Panc1 (cell line): ENCODE results near the gene MGAT5B. TPM values are rescaled to one million over a fixed set of nuclear protein-coding genes. Genes with fewer than 3 reads are reported as not detected.

Source experiments
- ATAC-seq: fragments of 200-7000 bp; cut with Tn5 transposase; 2 replicates; pipeline ENCODE4 v1.9.1; 2020; ENCODE audit warnings: mild to moderate bottlenecking, moderate library complexity
- BruUV-seq: library from RNA; stranded (reverse); fragments of 400-500 nt; replicated peaks from 2 replicates; lab custom pipeline; 2021; lab: Mats Ljungman, UMichigan
- CTCF ChIA-PET: fragments of 300-600 bp; sonication (Branson Sonifier 250); formaldehyde crosslinking; loops from one replicate; lab custom pipeline; 2022; ENCODE audit warnings: antibody characterized with exemption; lab: Charles Lee
- POLR2A ChIA-PET: fragments of 300-600 bp; sonication (Branson Sonifier 250); formaldehyde crosslinking; loops from one replicate; lab custom pipeline; 2022; ENCODE audit warnings: antibody characterized with exemption; lab: Charles Lee
- DNase-seq: peaks from one replicate; pipeline ENCODE4 v3.0.0-alpha.2; 2010; ENCODE audit warnings: low read depth, low spot score
- H3K27ac ChIP-seq: 2 replicates; pipeline ENCODE4 v1.5.1; 2011; ENCODE audit warnings: mild to moderate bottlenecking, low read length, inconsistent platforms
- H3K27me3 ChIP-seq: fragments of 200-500 bp; sonication (Bioruptor generic); 2 replicates; pipeline ENCODE4 v1.6.0; 2014; ENCODE audit warnings: low read length, inconsistent platforms; ENCODE audit not compliant: control insufficient read depth, insufficient read depth
- H3K36me3 ChIP-seq: fragments of 200-500 bp; sonication (Bioruptor generic); 2 replicates; pipeline ENCODE4 v1.5.1; 2014; ENCODE audit warnings: inconsistent platforms, mild to moderate bottlenecking, low read length, moderate library complexity; ENCODE audit not compliant: control insufficient read depth, insufficient read depth
- H3K4me1 ChIP-seq: 2 replicates; pipeline ENCODE4 v1.5.1; 2011; ENCODE audit warnings: inconsistent platforms, mild to moderate bottlenecking, low read length, moderate library complexity; ENCODE audit not compliant: control insufficient read depth, insufficient read depth
- H3K4me3 ChIP-seq, 2 experiments: 2 replicates each; pipeline ENCODE4 v1.5.1; 2011 to 2012; ENCODE audit warnings: low read depth in 2 of 2, low read length in 2 of 2, mild to moderate bottlenecking in 2 of 2, inconsistent platforms in 1 of 2, moderate library complexity in 1 of 2
- H3K9me3 ChIP-seq: fragments of 200-500 bp; sonication (Bioruptor generic); 2 replicates; pipeline ENCODE4 v1.5.1; 2014; ENCODE audit warnings: low read depth, mild to moderate bottlenecking, inconsistent platforms, low read length, moderate library complexity; ENCODE audit not compliant: control insufficient read depth, insufficient read depth
- POLR2AphosphoS5 ChIP-seq: IDR thresholded peaks from 2 replicates; pipeline ENCODE4 v1.6.1; 2012; ENCODE audit warnings: mild to moderate bottlenecking, low read depth, low read length, moderate library complexity
- SIN3A ChIP-seq: IDR thresholded peaks from 2 replicates; pipeline ENCODE4 v1.6.1; 2012; ENCODE audit warnings: low read depth, mild to moderate bottlenecking, low read length, moderate library complexity, borderline replicate concordance; ENCODE audit not compliant: insufficient read depth
- TCF7L2 ChIP-seq: IDR thresholded peaks from 2 replicates; pipeline ENCODE4 v1.6.1; 2011; ENCODE audit warnings: mild to moderate bottlenecking, low read depth, low read length, inconsistent platforms
- in situ Hi-C: cut with HindIII; loops from 2 replicates; pipeline ENCODE4 v1.10.0; 2016; ENCODE audit warnings: low sequenced_read_pairs, low pct_unique_long_range_greater_than_20kb
- intact Hi-C: fragments of 100-400 bp; cut with micrococcal nuclease; formaldehyde crosslinking; loops from one replicate; pipeline ENCODE4 v1.10.0; 2022; ENCODE audit not compliant: unreplicated experiment
- total RNA-seq: library from RNA; stranded (reverse); gene quantifications from one replicate; pipeline ENCODE4 v1.2.1, GENCODE V29; 2021; ENCODE audit not compliant: unreplicated experiment
- TF ChIP-seq, protein P1 (sequence below): fragments of 450-650 bp; IDR thresholded peaks from 2 replicates; pipeline ENCODE4 v1.5.1; 2017; ENCODE audit warnings: mild to moderate bottlenecking
- TF ChIP-seq, protein P2 (sequence below), 2 experiments: IDR thresholded peaks; 2 replicates each; pipeline ENCODE4 v1.6.1; 2011 to 2012; ENCODE audit warnings: low read depth in 2 of 2, control low read depth in 1 of 2, low read length in 1 of 2, mild to moderate bottlenecking in 1 of 2, moderate library complexity in 1 of 2; ENCODE audit not compliant: insufficient read depth in 1 of 2

The MGAT5B gene
- total RNA-seq, 1 experiment from 2014 or later = 34.9 TPM

DNA sequence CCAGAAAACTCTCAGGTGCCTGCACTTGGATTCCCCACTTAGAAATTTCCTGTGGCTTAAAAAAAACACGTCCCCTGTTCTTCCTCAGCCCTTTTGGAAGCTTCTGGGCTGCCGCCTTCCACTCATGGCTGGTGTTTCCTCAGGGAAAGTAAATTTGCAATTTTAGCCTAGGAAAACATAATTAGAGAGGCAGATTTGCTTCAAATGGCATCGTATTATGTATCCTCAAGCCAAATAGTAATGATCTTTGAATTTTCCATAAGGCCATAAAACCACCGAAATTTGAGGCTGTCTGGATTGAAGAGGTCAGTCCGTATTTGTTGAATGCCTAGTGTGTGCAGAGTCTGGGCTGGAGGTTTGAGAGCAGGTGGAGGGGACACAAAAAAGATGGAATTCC lies 17.7 kb downstream of the MGAT5B start:
- no peaks in the 10 kb centered on the region for H3K27me3 ChIP-seq
- no peaks in the 10 kb centered on the region for H3K36me3 ChIP-seq
- H3K4me1 ChIP-seq = no peaks in the 10 kb centered on the region
- POLR2A ChIA-PET = no interaction called here
- ATAC-seq (no peak), DNase-seq (no peak)
- no peak overlapping the region for H3K4me3 ChIP-seq
- TF ChIP-seq, protein P1, sequence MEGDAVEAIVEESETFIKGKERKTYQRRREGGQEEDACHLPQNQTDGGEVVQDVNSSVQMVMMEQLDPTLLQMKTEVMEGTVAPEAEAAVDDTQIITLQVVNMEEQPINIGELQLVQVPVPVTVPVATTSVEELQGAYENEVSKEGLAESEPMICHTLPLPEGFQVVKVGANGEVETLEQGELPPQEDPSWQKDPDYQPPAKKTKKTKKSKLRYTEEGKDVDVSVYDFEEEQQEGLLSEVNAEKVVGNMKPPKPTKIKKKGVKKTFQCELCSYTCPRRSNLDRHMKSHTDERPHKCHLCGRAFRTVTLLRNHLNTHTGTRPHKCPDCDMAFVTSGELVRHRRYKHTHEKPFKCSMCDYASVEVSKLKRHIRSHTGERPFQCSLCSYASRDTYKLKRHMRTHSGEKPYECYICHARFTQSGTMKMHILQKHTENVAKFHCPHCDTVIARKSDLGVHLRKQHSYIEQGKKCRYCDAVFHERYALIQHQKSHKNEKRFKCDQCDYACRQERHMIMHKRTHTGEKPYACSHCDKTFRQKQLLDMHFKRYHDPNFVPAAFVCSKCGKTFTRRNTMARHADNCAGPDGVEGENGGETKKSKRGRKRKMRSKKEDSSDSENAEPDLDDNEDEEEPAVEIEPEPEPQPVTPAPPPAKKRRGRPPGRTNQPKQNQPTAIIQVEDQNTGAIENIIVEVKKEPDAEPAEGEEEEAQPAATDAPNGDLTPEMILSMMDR = no peak
- no peak for TF ChIP-seq POLR2AphosphoS5
- TF ChIP-seq, protein P2, sequence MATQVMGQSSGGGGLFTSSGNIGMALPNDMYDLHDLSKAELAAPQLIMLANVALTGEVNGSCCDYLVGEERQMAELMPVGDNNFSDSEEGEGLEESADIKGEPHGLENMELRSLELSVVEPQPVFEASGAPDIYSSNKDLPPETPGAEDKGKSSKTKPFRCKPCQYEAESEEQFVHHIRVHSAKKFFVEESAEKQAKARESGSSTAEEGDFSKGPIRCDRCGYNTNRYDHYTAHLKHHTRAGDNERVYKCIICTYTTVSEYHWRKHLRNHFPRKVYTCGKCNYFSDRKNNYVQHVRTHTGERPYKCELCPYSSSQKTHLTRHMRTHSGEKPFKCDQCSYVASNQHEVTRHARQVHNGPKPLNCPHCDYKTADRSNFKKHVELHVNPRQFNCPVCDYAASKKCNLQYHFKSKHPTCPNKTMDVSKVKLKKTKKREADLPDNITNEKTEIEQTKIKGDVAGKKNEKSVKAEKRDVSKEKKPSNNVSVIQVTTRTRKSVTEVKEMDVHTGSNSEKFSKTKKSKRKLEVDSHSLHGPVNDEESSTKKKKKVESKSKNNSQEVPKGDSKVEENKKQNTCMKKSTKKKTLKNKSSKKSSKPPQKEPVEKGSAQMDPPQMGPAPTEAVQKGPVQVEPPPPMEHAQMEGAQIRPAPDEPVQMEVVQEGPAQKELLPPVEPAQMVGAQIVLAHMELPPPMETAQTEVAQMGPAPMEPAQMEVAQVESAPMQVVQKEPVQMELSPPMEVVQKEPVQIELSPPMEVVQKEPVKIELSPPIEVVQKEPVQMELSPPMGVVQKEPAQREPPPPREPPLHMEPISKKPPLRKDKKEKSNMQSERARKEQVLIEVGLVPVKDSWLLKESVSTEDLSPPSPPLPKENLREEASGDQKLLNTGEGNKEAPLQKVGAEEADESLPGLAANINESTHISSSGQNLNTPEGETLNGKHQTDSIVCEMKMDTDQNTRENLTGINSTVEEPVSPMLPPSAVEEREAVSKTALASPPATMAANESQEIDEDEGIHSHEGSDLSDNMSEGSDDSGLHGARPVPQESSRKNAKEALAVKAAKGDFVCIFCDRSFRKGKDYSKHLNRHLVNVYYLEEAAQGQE (IDR thresholded peaks at IDR 0.05; ENCODE audit: insufficient read depth in 1 of 2, low read depth in 2 of 2, low read length in 1 of 2) = no peak
- no peak for TF ChIP-seq SIN3A
- TF ChIP-seq TCF7L2 = no peak
- no peak overlapping the region for H3K27ac ChIP-seq
- CTCF ChIA-PET = no interaction called here
- no peaks in the 10 kb centered on the region for H3K9me3 ChIP-seq
- no TSS peak for BruUV-seq
- intact Hi-C loops (no loop called here), in situ Hi-C loops (no loop called here)

DNA sequence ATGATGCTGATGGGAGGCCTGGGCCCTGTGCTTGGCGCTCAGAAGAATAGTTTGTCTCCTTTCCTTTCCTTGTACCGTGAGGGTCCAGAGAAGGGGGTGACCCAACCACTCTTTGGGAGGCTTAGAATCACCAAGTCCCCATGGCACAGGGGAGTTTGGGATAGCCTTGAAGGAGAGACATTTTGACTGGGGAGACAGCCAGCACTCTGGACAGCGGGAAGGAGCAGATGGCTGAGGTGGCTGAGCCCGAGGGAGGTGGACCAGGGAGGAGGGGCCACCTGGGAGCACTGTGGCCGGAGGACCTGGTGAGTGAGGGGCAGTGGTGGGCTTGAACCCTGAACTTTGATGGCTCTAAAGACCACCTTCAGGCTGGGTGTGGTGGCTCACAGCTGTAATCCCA lies 18.2 kb downstream of the MGAT5B start:
- POLR2A ChIA-PET = no interaction called here
- TF ChIP-seq, protein P1 = no peak
- TF ChIP-seq, protein P2 (IDR thresholded peaks at IDR 0.05; ENCODE audit: insufficient read depth in 1 of 2, low read depth in 2 of 2, low read length in 1 of 2) = peak; percentile 66 to 78; a peak in 2 of 4 replicates
- TF ChIP-seq SIN3A (no peak), POLR2AphosphoS5 (no peak), TCF7L2 (no peak)
- ATAC-seq (no peak), DNase-seq (no peak)
- Histone ChIP-seq H3K4me3 (no peak overlapping the region), H3K9me3 (no peaks in the 10 kb centered on the region), H3K27ac (no peak overlapping the region), H3K36me3 (no peaks in the 10 kb centered on the region), H3K4me1 (no peaks in the 10 kb centered on the region), H3K27me3 (no peaks in the 10 kb centered on the region)
- intact Hi-C loops = no loop called here
- BruUV-seq = no TSS peak
- CTCF ChIA-PET = no interaction called here
- in situ Hi-C loops = no loop called here
